SK-N-MC (cell line): Measurements from ENCODE around the gene MACROD2.

Experiments
- FOXP2 ChIP-seq: optimal IDR thresholded peaks from 2 replicates; pipeline ENCODE3; 2011; ENCODE audit warnings: mild to moderate bottlenecking, moderate library complexity; ENCODE audit not compliant: insufficient read depth; ENCODE audit errors: extremely low read length, control extremely low read depth
- POLR2AphosphoS5 ChIP-seq: IDR thresholded peaks from 2 replicates; pipeline ENCODE4 v1.6.1; 2012; ENCODE audit warnings: mild to moderate bottlenecking, low read depth, low read length, borderline replicate concordance

GRCh38 chr20:15487030-15487429 lies 1491.7 kb downstream of the MACROD2 start:
- TF ChIP-seq POLR2AphosphoS5 (no peak), FOXP2 (no peak)
